Esophagus squamous epithelium (tissue), 4 donors: ENCODE data around the gene C6orf47.

Experiments used
- POLR2A ChIP-seq, 4 donors: fragments of 450-650 bp; IDR thresholded peaks; one replicate each; pipeline ENCODE4 v1.6.1; 2017; ENCODE audit warnings: antibody characterized with exemption in 4 of 4, mild to moderate bottlenecking in 4 of 4, moderate library complexity in 3 of 4
- TF ChIP-seq, protein P1 (sequence below), 6 experiments: fragments of 450-650 bp in 4 of 6; fragments of 200-600 bp in 2 of 6; sonication (generic) in 2 of 6; IDR thresholded peaks; one replicate each; pipeline ENCODE4 v1.5.1; 2016 to 2019; ENCODE audit warnings: antibody characterized with exemption in 6 of 6, mild to moderate bottlenecking in 4 of 6, moderate library complexity in 4 of 6

DNA sequence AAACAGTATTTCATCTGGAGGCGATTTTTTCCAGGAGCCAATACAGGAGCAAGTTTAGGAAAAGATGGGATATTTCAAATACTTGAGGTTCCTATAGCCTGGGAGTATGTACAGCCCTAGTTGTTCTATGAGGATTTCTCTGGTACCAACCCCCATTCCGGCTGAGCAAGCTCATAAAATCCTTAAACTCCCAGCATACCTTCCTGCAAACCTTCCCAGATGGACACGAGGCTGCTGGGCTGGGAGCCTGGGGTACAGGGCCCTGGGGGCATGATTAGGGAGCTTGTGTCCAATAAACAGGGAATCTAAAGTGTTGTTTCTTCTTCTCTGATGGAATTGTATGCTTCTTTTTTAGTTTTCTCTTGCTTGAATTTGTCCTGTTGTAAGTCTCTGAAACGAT lies 38.6 kb downstream of the C6orf47 start:
- TF ChIP-seq, protein P1, sequence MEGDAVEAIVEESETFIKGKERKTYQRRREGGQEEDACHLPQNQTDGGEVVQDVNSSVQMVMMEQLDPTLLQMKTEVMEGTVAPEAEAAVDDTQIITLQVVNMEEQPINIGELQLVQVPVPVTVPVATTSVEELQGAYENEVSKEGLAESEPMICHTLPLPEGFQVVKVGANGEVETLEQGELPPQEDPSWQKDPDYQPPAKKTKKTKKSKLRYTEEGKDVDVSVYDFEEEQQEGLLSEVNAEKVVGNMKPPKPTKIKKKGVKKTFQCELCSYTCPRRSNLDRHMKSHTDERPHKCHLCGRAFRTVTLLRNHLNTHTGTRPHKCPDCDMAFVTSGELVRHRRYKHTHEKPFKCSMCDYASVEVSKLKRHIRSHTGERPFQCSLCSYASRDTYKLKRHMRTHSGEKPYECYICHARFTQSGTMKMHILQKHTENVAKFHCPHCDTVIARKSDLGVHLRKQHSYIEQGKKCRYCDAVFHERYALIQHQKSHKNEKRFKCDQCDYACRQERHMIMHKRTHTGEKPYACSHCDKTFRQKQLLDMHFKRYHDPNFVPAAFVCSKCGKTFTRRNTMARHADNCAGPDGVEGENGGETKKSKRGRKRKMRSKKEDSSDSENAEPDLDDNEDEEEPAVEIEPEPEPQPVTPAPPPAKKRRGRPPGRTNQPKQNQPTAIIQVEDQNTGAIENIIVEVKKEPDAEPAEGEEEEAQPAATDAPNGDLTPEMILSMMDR (IDR thresholded peaks at IDR 0.05): no peak
- no peak for TF ChIP-seq POLR2A (IDR thresholded peaks at IDR 0.05)
